Neural progenitor cell (in vitro differentiated cells): Measurements from ENCODE around the gene SDC1.

Experiments
- CTCF ChIP-seq: fragments of 200-600 bp; sonication (generic); IDR thresholded peaks from 2 replicates; pipeline ENCODE4 v1.5.1; 2017; ENCODE audit warnings: antibody characterized with exemption, mild to moderate bottlenecking
- EZH2 ChIP-seq: fragments of 200-600 bp; sonication (generic); IDR thresholded peaks from 2 replicates; pipeline ENCODE4 v1.6.1; 2017; ENCODE audit warnings: antibody characterized with exemption, mild to moderate bottlenecking, moderate library complexity
- EZH2phosphoT487 ChIP-seq: fragments of 200-600 bp; sonication (generic); IDR thresholded peaks from 2 replicates; pipeline ENCODE4 v1.6.1; 2017; ENCODE audit warnings: antibody characterized with exemption

GRCh38 chr2:20183373-20183772 lies 41.6 kb downstream of the SDC1 start:
- no peak for TF ChIP-seq CTCF
- no peak for TF ChIP-seq EZH2
- TF ChIP-seq EZH2phosphoT487, result no peak
